ENCODE data around the gene KLHL29.

The KLHL29 gene

DNA sequence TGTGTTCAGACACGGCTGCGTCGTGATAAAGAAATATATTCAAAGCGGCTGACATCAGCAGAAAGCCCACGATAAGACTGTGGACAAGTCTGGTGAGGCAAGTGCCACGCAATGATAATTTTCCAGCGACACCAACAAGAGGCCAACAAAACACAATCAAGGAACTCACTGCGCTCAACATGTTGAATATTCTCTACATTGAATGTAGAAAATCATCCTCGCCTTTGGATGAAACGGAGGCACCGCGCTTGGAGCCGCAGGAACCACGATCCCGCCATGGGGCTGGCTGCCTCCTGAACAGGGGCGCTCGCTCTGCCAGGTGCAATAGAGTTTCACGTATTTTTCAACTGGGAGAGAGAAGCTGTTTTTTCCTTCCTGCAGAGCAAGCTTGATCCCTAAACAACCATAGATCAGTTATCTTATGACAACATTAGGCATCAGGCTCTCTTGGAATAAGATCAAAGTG, 321.7 kb downstream of the KLHL29 start:
- no peak for TF ChIP-seq CTCF (IDR thresholded peaks at IDR 0.05; ENCODE audit: borderline replicate concordance, insufficient read depth, low read depth, low read length)
- H3K4me3 ChIP-seq (ENCODE audit: low read depth, low read length): no peak overlapping the region

DNA sequence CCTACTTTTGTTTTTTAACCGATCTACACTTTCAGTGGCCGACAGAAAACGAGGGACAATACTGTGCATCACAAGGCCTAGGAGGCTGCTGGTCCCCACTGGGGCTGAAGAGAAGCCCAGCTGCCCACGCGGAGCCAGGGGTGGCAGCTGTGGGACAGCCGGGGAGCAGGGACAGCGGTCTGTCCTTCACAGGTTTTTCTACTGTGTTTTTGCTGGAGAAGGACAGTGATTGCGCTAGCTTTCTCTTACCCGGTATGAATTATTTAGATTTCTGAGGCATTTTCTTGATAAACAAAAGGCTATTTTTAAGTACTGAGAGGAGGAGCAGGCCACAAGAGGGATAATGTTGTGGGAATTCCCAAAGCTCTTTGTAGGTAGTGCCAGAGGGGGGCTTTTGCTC, 322.1 kb downstream of the KLHL29 start:
- no peak overlapping the region for H3K4me3 ChIP-seq (ENCODE audit: low read depth, low read length)
- no peak for TF ChIP-seq CTCF (IDR thresholded peaks at IDR 0.05; ENCODE audit: borderline replicate concordance, insufficient read depth, low read depth, low read length)

- TF ChIP-seq CTCF (IDR thresholded peaks at IDR 0.05; ENCODE audit: borderline replicate concordance, insufficient read depth, low read depth, low read length): no peak
- H3K4me3 ChIP-seq (ENCODE audit: low read depth, low read length): no peak overlapping the region
Observed at GRCh38 chr2:23708771-23709170, 323.8 kb downstream of the KLHL29 start.

- H3K4me3 ChIP-seq (ENCODE audit: low read depth, low read length): no peak overlapping the region
- no peak for TF ChIP-seq CTCF (IDR thresholded peaks at IDR 0.05; ENCODE audit: borderline replicate concordance, insufficient read depth, low read depth, low read length)
Observed at GRCh38 chr2:23709311-23709710, 324.3 kb downstream of the KLHL29 start.

DNA sequence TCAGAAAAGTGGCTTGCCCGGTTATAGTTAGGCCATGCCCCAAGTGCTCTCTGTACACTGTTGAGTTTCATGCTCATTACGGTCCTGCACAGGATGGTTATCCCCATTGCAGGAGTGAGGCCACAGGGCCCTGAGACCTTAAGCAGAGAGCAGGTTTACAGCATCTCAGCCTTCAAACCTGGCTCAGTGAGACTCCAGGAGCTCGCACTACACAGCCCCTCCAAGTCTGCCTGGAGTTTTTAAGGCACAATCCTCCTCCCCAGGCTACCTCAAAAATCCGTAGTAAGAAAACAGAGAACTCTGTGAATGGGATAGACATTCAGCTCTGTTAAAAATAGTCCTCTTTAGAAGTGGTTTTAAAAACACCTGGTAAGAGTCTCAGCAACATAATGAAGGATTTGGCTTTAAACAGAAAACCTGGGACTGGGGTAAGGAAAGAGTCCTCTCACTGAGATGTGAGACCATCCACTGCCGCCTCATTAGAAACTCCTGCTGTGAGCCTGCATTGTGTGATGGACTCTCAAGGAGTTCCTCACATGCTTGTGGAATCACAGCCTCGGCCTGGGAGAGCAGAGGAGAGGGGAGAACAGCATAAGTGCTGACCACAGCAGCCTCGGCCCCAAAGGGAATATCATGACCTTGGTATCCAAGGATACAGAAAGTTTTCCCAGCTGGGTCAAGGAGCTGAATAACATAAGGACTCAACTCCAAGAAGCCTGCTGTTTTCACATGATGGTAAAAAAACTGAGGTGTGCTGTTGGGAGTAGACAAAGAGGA, 327.2 kb downstream of the KLHL29 start:
- no peak for TF ChIP-seq CTCF (IDR thresholded peaks at IDR 0.05; ENCODE audit: borderline replicate concordance, insufficient read depth, low read depth, low read length)
- no peak overlapping the region for H3K4me3 ChIP-seq (ENCODE audit: low read depth, low read length)

GRCh38 chr2:23712756-23713151, 327.8 kb downstream of the KLHL29 start:
- TF ChIP-seq CTCF (IDR thresholded peaks at IDR 0.05; ENCODE audit: borderline replicate concordance, insufficient read depth, low read depth, low read length): no peak

GRCh38 chr2:23713351-23713750, 328.4 kb downstream of the KLHL29 start:
- no peak overlapping the region for H3K4me3 ChIP-seq (ENCODE audit: low read depth, low read length)
- no peak for TF ChIP-seq CTCF (IDR thresholded peaks at IDR 0.05; ENCODE audit: borderline replicate concordance, insufficient read depth, low read depth, low read length)

More at GRCh38 chr2:23712756-23713151, 327.8 kb downstream of the KLHL29 start:
- H3K4me3 ChIP-seq (ENCODE audit: low read depth, low read length): no peak overlapping the region
